ENCODE data around the gene TWIST2.

TWIST2 gene

GRCh38 chr2:238839428-238839827 lies 8.5 kb upstream of the TWIST2 start:
- no peak for DNase-seq

- no peak for DNase-seq
Observed at GRCh38 chr2:238841542-238842164, 6.2 kb upstream of the TWIST2 start.

GRCh38 chr2:238843476-238843875 lies 4.4 kb upstream of the TWIST2 start:
- no peak for DNase-seq

- no peak for DNase-seq
Observed at GRCh38 chr2:238845583-238846377, 2.1 kb upstream of the TWIST2 start.

GRCh38 chr2:238846378-238846627 lies 1.6 kb upstream of the TWIST2 start:
- DNase-seq: no peak

- DNase-seq: no peak
Observed at GRCh38 chr2:238846628-238847418, 1.1 kb upstream of the TWIST2 start.

GRCh38 chr2:238847419-238847801 lies 475 bp upstream of the TWIST2 start:
- DNase-seq: no peak

- no peak for DNase-seq
Observed at GRCh38 chr2:238848691-238848975, 748 bp downstream of the TWIST2 start.

- DNase-seq: no peak
Observed at GRCh38 chr2:238848976-238849853, 1.3 kb downstream of the TWIST2 start.

- no peak for DNase-seq
Observed at GRCh38 chr2:238850091-238850490, 2.2 kb downstream of the TWIST2 start.

GRCh38 chr2:238851026-238851425 lies 3.1 kb downstream of the TWIST2 start:
- no peak for DNase-seq

- no peak for DNase-seq
Observed at GRCh38 chr2:238851761-238852160, 3.9 kb downstream of the TWIST2 start.

GRCh38 chr2:238852206-238852869 lies 4.5 kb downstream of the TWIST2 start:
- DNase-seq: no peak

- DNase-seq: no peak
Observed at GRCh38 chr2:238853218-238853617, 5.3 kb downstream of the TWIST2 start.

- DNase-seq: no peak
Observed at GRCh38 chr2:238853721-238854120, 5.8 kb downstream of the TWIST2 start.

- DNase-seq: no peak
Observed at GRCh38 chr2:238854246-238854645, 6.4 kb downstream of the TWIST2 start.

GRCh38 chr2:238854699-238855229 lies 6.9 kb downstream of the TWIST2 start:
- no peak for DNase-seq

GRCh38 chr2:238855299-238855698 lies 7.4 kb downstream of the TWIST2 start:
- DNase-seq: no peak

- no peak for DNase-seq
Observed at GRCh38 chr2:238855891-238856580, 8.2 kb downstream of the TWIST2 start.

- DNase-seq: no peak
Observed at GRCh38 chr2:238856713-238857567, 9.1 kb downstream of the TWIST2 start.

GRCh38 chr2:238857959-238858358 lies 10.1 kb downstream of the TWIST2 start:
- no peak for DNase-seq

Data from stimulated activated naive CD4-positive, alpha-beta T cell (primary cell).